Adipose tissue (tissue), 3 donors: ENCODE measurements around the gene APOL3. TPM values are rescaled to one million over a fixed set of nuclear protein-coding genes. Genes with fewer than 3 reads are reported as not detected.

ENCODE experiments used
- polyA plus RNA-seq, 3 donors: library from polyadenylated mRNA; stranded (reverse); fragments of 200-250 nt; gene quantifications; one replicate each; pipeline ENCODE4 v1.2.3, GENCODE V29; 2013
- donor health status: healthy with polysubstance abuse.
- donor health status: Bipolar disorder and iron deficiency.
- donor health status: healthy.

APOL3 gene
- polyA plus RNA-seq, 3 donors: 11.8 to 136 (median 44.3) TPM

Other genes starting within 250 kb of the APOL3 start
- gene RBFOX2, start 131.9 kb downstream of the APOL3 start, polyA plus RNA-seq: 10 to 100 TPM; 15.2 to 53.4 (median 28.9) TPM
- gene APOL4, start 41.1 kb upstream of the APOL3 start, polyA plus RNA-seq: 10 to 100 TPM in 2 of 3 donors, 1 to 10 TPM in 1; 6.1 to 39.1 (median 38.9) TPM
- 10 to 100 TPM; 20.7 to 56.8 (median 33.7) TPM for gene APOL2, start 78.8 kb upstream of the APOL3 start, polyA plus RNA-seq
- gene APOL1, start 92.4 kb upstream of the APOL3 start, polyA plus RNA-seq: 10 to 100 TPM in 2 of 3 donors, 1 to 10 TPM in 1; 9.5 to 37.2 (median 37.2) TPM
- gene MYH9, start 227.2 kb upstream of the APOL3 start, polyA plus RNA-seq: 100 to 1,000 TPM; 159 to 240 (median 161) TPM